Measurements from ENCODE around the gene RAB17.

DNA sequence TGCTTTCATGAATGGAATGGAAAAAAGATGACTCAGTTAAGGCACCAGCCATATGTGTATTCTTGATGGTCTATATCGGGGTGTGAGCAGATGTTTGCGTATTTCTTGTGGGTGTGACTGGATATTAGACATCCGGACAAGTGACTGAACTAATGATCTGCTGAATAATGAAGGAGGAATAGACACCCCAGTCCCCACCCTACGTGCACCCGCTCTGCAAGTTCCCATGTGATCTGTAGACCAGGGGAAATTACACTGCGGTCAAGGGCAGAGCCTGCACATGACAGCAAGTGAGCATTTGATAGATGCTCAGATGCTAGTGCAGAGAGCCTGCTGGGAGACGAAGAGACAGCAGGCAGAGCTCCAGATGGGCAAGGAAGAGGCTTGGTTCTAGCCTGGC lies 36.6 kb downstream of the RAB17 start:
- TF ChIP-seq, protein P1, sequence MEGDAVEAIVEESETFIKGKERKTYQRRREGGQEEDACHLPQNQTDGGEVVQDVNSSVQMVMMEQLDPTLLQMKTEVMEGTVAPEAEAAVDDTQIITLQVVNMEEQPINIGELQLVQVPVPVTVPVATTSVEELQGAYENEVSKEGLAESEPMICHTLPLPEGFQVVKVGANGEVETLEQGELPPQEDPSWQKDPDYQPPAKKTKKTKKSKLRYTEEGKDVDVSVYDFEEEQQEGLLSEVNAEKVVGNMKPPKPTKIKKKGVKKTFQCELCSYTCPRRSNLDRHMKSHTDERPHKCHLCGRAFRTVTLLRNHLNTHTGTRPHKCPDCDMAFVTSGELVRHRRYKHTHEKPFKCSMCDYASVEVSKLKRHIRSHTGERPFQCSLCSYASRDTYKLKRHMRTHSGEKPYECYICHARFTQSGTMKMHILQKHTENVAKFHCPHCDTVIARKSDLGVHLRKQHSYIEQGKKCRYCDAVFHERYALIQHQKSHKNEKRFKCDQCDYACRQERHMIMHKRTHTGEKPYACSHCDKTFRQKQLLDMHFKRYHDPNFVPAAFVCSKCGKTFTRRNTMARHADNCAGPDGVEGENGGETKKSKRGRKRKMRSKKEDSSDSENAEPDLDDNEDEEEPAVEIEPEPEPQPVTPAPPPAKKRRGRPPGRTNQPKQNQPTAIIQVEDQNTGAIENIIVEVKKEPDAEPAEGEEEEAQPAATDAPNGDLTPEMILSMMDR (IDR thresholded peaks at IDR 0.05; ENCODE audit: low read length), result no peak
- no peak for TF ChIP-seq EZH2phosphoT487 (IDR thresholded peaks at IDR 0.05; ENCODE audit: low read length)
